ENCODE results near the gene PRKD1.
"Not testable (repeated sequence)": the region's sequence is repeated elsewhere in the genome, so short reads cannot be mapped to it uniquely, and the experiment has no call there.

Gene PRKD1

GRCh38 chr14:29851397-29851796 lies 76.2 kb downstream of the PRKD1 start:
- Histone ChIP-seq H3K9me3 (no peaks in the 10 kb centered on the region), H3K36me3 (no peaks in the 10 kb centered on the region), H3K27ac (no peak overlapping the region), H3K27me3 (no peaks in the 10 kb centered on the region), H3K4me1 (ENCODE audit: control insufficient read depth in 1 of 2, insufficient read depth in 1 of 2, low read depth in 1 of 2, low read length in 1 of 2) (no peaks in the 10 kb centered on the region), H3K4me3 (ENCODE audit: low read depth in 1 of 2, low read length in 1 of 2) (no peak overlapping the region)
- no peak for TF ChIP-seq CTCF (IDR thresholded peaks at IDR 0.05)

DNA sequence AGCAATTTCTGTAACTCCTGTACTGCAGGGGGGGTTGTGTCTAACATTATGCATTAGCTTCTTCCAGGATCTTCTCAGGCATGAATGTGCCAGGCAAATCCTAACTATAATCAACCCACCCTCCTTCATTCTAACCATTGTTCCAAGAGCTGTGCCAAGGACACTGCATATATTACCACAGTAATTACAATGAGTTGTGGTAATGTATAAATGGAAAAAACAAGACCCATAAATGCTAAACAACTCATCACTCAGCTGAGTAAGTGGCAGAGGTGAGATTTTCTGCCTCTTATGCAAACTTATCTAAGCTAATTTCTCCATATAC lies 80.6 kb downstream of the PRKD1 start:
- no peaks in the 10 kb centered on the region for H3K9me3 ChIP-seq
- no peaks in the 10 kb centered on the region for H3K27me3 ChIP-seq
- H3K4me3 ChIP-seq (ENCODE audit: low read depth in 1 of 2, low read length in 1 of 2), result no peak overlapping the region
- H3K4me1 ChIP-seq (ENCODE audit: control insufficient read depth in 1 of 2, insufficient read depth in 1 of 2, low read depth in 1 of 2, low read length in 1 of 2), result no peaks in the 10 kb centered on the region
- TF ChIP-seq CTCF (IDR thresholded peaks at IDR 0.05), result no peak
- no peaks in the 10 kb centered on the region for H3K36me3 ChIP-seq
- H3K27ac ChIP-seq, result no peak overlapping the region

- H3K36me3 ChIP-seq, result no peaks in the 10 kb centered on the region
- H3K27me3 ChIP-seq, result no peaks in the 10 kb centered on the region
- no peaks in the 10 kb centered on the region for H3K4me1 ChIP-seq (ENCODE audit: control insufficient read depth in 1 of 2, insufficient read depth in 1 of 2, low read depth in 1 of 2, low read length in 1 of 2)
- H3K27ac ChIP-seq, result no peak overlapping the region
- no peak for TF ChIP-seq CTCF (IDR thresholded peaks at IDR 0.05)
- H3K9me3 ChIP-seq, result no peaks in the 10 kb centered on the region
- H3K4me3 ChIP-seq (ENCODE audit: low read depth in 1 of 2, low read length in 1 of 2), result no peak overlapping the region
Observed at GRCh38 chr14:29846339-29847055, 81.2 kb downstream of the PRKD1 start.

GRCh38 chr14:29843981-29844380 lies 83.7 kb downstream of the PRKD1 start:
- Histone ChIP-seq H3K4me3 (ENCODE audit: low read depth in 1 of 2, low read length in 1 of 2) (no peak overlapping the region), H3K27me3 (no peaks in the 10 kb centered on the region), H3K4me1 (ENCODE audit: control insufficient read depth in 1 of 2, insufficient read depth in 1 of 2, low read depth in 1 of 2, low read length in 1 of 2) (no peaks in the 10 kb centered on the region), H3K9me3 (peaks cover 7% of the 10 kb centered on the region), H3K27ac (no peak overlapping the region), H3K36me3 (no peaks in the 10 kb centered on the region)
- TF ChIP-seq CTCF (IDR thresholded peaks at IDR 0.05), result no peak

DNA sequence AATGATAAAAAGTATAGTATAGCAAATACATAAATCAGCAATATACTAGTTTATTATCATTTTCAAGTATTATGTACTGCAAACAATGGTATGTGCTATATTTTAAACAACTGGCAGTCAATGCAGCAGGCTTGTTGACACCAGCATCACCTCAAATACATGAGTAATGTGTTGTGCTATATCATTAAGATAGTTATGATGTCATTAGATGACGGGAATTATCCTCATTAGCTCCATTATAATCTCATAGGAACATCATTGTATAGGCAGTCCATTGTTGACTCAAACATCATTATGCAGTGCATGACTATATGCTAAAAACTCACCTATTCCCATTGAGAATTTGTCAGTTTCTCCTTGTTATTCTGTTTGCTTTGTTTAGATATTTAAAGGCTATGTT lies 85.4 kb downstream of the PRKD1 start:
- TF ChIP-seq CTCF (IDR thresholded peaks at IDR 0.05), result no peak

DNA sequence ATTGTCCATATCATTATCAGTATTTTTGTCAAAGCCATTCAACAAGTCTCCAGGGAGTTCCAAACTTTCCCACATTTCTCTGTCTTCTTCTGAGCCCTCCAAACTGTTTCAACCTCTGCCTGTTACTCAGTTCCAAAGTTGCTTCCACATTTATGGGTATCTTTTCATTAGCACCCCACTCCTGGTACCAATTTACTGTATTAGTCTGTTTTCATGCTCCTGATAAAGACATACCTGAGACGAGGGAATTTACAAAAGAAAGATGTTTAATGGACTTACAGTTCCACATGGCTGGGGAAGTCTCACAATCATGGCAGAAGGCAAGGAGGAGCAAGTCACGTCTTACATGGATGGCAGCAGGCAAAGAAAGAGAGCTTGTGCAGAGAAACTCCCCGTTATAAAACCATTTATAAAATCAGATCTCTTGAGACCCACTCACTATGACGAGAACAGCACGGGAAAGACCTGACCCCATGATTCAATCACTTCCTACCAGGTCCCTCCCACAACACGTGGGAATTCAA lies 87.2 kb downstream of the PRKD1 start:
- H3K4me1 ChIP-seq (ENCODE audit: control insufficient read depth in 1 of 2, insufficient read depth in 1 of 2, low read depth in 1 of 2, low read length in 1 of 2); H3K9me3 ChIP-seq; H3K4me3 ChIP-seq (ENCODE audit: low read depth in 1 of 2, low read length in 1 of 2); H3K27ac ChIP-seq; H3K27me3 ChIP-seq; H3K36me3 ChIP-seq: not testable (repeated sequence)

More for the DNA sequence above, 85.4 kb downstream of the PRKD1 start:
- Histone ChIP-seq H3K27me3 (no peaks in the 10 kb centered on the region), H3K4me3 (ENCODE audit: low read depth in 1 of 2, low read length in 1 of 2) (no peak overlapping the region), H3K9me3 (peaks cover 7% of the 10 kb centered on the region), H3K36me3 (no peaks in the 10 kb centered on the region), H3K27ac (no peak overlapping the region), H3K4me1 (ENCODE audit: control insufficient read depth in 1 of 2, insufficient read depth in 1 of 2, low read depth in 1 of 2, low read length in 1 of 2) (no peaks in the 10 kb centered on the region)

- H3K27ac ChIP-seq; H3K36me3 ChIP-seq; H3K4me1 ChIP-seq (ENCODE audit: control insufficient read depth in 1 of 2, insufficient read depth in 1 of 2, low read depth in 1 of 2, low read length in 1 of 2); H3K9me3 ChIP-seq; H3K27me3 ChIP-seq; H3K4me3 ChIP-seq (ENCODE audit: low read depth in 1 of 2, low read length in 1 of 2): not testable (repeated sequence)
Observed at GRCh38 chr14:29839691-29840090, 88.0 kb downstream of the PRKD1 start.
